Activated naive CD4-positive, alpha-beta T cell treated with anti-CD3 and anti-CD28 coated beads for 36 hours (primary cell): Measurements from ENCODE around the gene IL7R. TPM values are rescaled to one million over a fixed set of nuclear protein-coding genes. Genes with fewer than 3 reads are reported as not detected.
A peak's percentile ranks its signal among the peaks of the same experiment; 100 is the strongest.

Source experiments
- CTCF ChIA-PET: fragments of 350-600 bp; sonication (Branson Sonifier 250); formaldehyde crosslinking; loops from one replicate; lab custom pipeline; 2021; ENCODE audit warnings: antibody characterized with exemption; lab: Charles Lee
- DNase-seq: peaks from one replicate; pipeline ENCODE4 v3.0.0-alpha.2; 2020
- H3K27ac Mint-ChIP-seq: one replicate; pipeline ENCODE4 v1.8.0; 2021; ENCODE audit warnings: mild to moderate bottlenecking, mixed read lengths
- H3K27me3 Mint-ChIP-seq: one replicate; pipeline ENCODE4 v1.8.0; 2021; ENCODE audit warnings: low read depth, mixed read lengths
- H3K36me3 Mint-ChIP-seq: one replicate; pipeline ENCODE4 v1.8.0; 2021; ENCODE audit warnings: low read depth, mixed read lengths
- H3K4me1 Mint-ChIP-seq: one replicate; pipeline ENCODE4 v1.8.0; 2021; ENCODE audit warnings: low read depth, mixed read lengths
- H3K4me3 Mint-ChIP-seq: one replicate; pipeline ENCODE4 v1.8.0; 2021; ENCODE audit warnings: mild to moderate bottlenecking, moderate library complexity, mixed read lengths
- H3K9me3 Mint-ChIP-seq: one replicate; pipeline ENCODE4 v1.8.0; 2021; ENCODE audit warnings: mixed read lengths
- intact Hi-C: fragments of 100-400 bp; cut with micrococcal nuclease; formaldehyde crosslinking; loops from one replicate; pipeline ENCODE4 v1.15.1; 2023
- total RNA-seq, 2 experiments: library from RNA; stranded (reverse); gene quantifications; one replicate each; pipeline ENCODE4 v1.2.3, GENCODE V29; 2021

Gene IL7R
- total RNA-seq, 2 experiments from 2014 or later = 144 to 147 TPM

- Mint-ChIP-seq H3K4me3 (no peak overlapping the region), H3K9me3 (no peaks in the 10 kb centered on the region), H3K27me3 (no peaks in the 10 kb centered on the region), H3K27ac (peak overlapping the region; percentile 88), H3K4me1 (peaks cover 89% of the 10 kb centered on the region), H3K36me3 (peaks cover 63% of the 10 kb centered on the region)
- intact Hi-C loops = loop anchor here (1.0 to 2.0 kb wide), 2 partner anchors 27 to 48 kb away; no protein-coding TSS in a partner anchor
- CTCF ChIA-PET = no interaction called here
- no peak for DNase-seq
Measured at GRCh38 chr5:35877655-35878054, 21.0 kb downstream of the IL7R start.

GRCh38 chr5:35878079-35878478 lies 21.4 kb downstream of the IL7R start:
- Mint-ChIP-seq H3K9me3 (no peaks in the 10 kb centered on the region), H3K27ac (peak overlapping the region; percentile 88), H3K36me3 (peaks cover 64% of the 10 kb centered on the region), H3K4me3 (no peak overlapping the region), H3K4me1 (peaks cover 90% of the 10 kb centered on the region), H3K27me3 (no peaks in the 10 kb centered on the region)
- CTCF ChIA-PET = no interaction called here
- no peak for DNase-seq
- intact Hi-C loops = no loop called here

- peak; percentile 20 for DNase-seq
- intact Hi-C loops = no loop called here
- no peaks in the 10 kb centered on the region for H3K27me3 Mint-ChIP-seq
- H3K4me3 Mint-ChIP-seq = no peak overlapping the region
- no peaks in the 10 kb centered on the region for H3K9me3 Mint-ChIP-seq
- peaks cover 90% of the 10 kb centered on the region for H3K4me1 Mint-ChIP-seq
- CTCF ChIA-PET = interaction anchor here (1.7 to 2.3 kb wide), 3 partner anchors 22 to 228 kb away, joined by 7 to 10 read pairs (median 7); no protein-coding TSS in a partner anchor
- H3K27ac Mint-ChIP-seq = peak overlapping the region; percentile 64
- peaks cover 57% of the 10 kb centered on the region for H3K36me3 Mint-ChIP-seq
Measured at GRCh38 chr5:35879096-35879495, 22.4 kb downstream of the IL7R start.

- Mint-ChIP-seq H3K36me3 (peaks cover 52% of the 10 kb centered on the region), H3K27me3 (no peaks in the 10 kb centered on the region), H3K4me3 (no peak overlapping the region), H3K4me1 (peaks cover 90% of the 10 kb centered on the region), H3K27ac (peak overlapping the region; percentile 64), H3K9me3 (no peaks in the 10 kb centered on the region)
- intact Hi-C loops = no loop called here
- CTCF ChIA-PET = interaction anchor here (1.0 to 4.0 kb wide), 8 partner anchors 9 to 228 kb away, joined by 3 to 15 read pairs (median 7); no protein-coding TSS in a partner anchor
- DNase-seq = no peak
Measured at GRCh38 chr5:35879649-35880048, 23.0 kb downstream of the IL7R start.

- H3K4me3 Mint-ChIP-seq = no peak overlapping the region
- H3K4me1 Mint-ChIP-seq = peaks cover 87% of the 10 kb centered on the region
- peak overlapping the region; percentile 68 for H3K27ac Mint-ChIP-seq
- no peak for DNase-seq
- CTCF ChIA-PET = interaction anchor here (0.7 to 4.0 kb wide), 10 partner anchors 9 to 229 kb away, joined by 3 to 15 read pairs (median 6); no protein-coding TSS in a partner anchor
- peaks cover 47% of the 10 kb centered on the region for H3K36me3 Mint-ChIP-seq
- no peaks in the 10 kb centered on the region for H3K9me3 Mint-ChIP-seq
- no peaks in the 10 kb centered on the region for H3K27me3 Mint-ChIP-seq
- intact Hi-C loops = no loop called here
Measured at GRCh38 chr5:35880156-35880555, 23.5 kb downstream of the IL7R start.

- H3K27me3 Mint-ChIP-seq = no peaks in the 10 kb centered on the region
- CTCF ChIA-PET = interaction anchor here (0.6 to 4.0 kb wide), 12 partner anchors 11 to 846 kb away, joined by 3 to 15 read pairs (median 4); no protein-coding TSS in a partner anchor
- no peak for DNase-seq
- peaks cover 72% of the 10 kb centered on the region for H3K4me1 Mint-ChIP-seq
- intact Hi-C loops = no loop called here
- H3K36me3 Mint-ChIP-seq = peaks cover 31% of the 10 kb centered on the region
- no peak overlapping the region for H3K4me3 Mint-ChIP-seq
- peak overlapping the region; percentile 25 for H3K27ac Mint-ChIP-seq
- no peaks in the 10 kb centered on the region for H3K9me3 Mint-ChIP-seq
Measured at GRCh38 chr5:35881758-35882157, 25.1 kb downstream of the IL7R start.

GRCh38 chr5:35884191-35884769 lies 27.6 kb downstream of the IL7R start:
- no peaks in the 10 kb centered on the region for H3K27me3 Mint-ChIP-seq
- intact Hi-C loops = loop anchor here (1.0 kb wide), 5 partner anchors 20 to 48 kb away; no protein-coding TSS in a partner anchor
- CTCF ChIA-PET = interaction anchor here (1.0 kb wide), 1 partner anchor 33 kb away, joined by 3 read pairs; no protein-coding TSS in a partner anchor
- no peaks in the 10 kb centered on the region for H3K9me3 Mint-ChIP-seq
- H3K36me3 Mint-ChIP-seq = peaks cover 12% of the 10 kb centered on the region
- H3K4me1 Mint-ChIP-seq = peaks cover 48% of the 10 kb centered on the region
- peak; percentile 60 for DNase-seq
- peak overlapping the region; percentile 25 for H3K4me3 Mint-ChIP-seq
- peak overlapping the region; percentile 93 for H3K27ac Mint-ChIP-seq

GRCh38 chr5:35884773-35885172 lies 28.1 kb downstream of the IL7R start:
- intact Hi-C loops = loop anchor here (1.0 kb wide), 5 partner anchors 20 to 48 kb away; no protein-coding TSS in a partner anchor
- Mint-ChIP-seq H3K4me3 (no peak overlapping the region), H3K9me3 (no peaks in the 10 kb centered on the region), H3K27me3 (no peaks in the 10 kb centered on the region), H3K36me3 (peaks cover 11% of the 10 kb centered on the region), H3K27ac (no peak overlapping the region), H3K4me1 (peaks cover 45% of the 10 kb centered on the region)
- no peak for DNase-seq
- CTCF ChIA-PET = interaction anchor here (0.9 to 1.0 kb wide), 2 partner anchors 22 to 33 kb away, joined by 3 to 4 read pairs; no protein-coding TSS in a partner anchor

GRCh38 chr5:35886381-35886780 lies 29.7 kb downstream of the IL7R start:
- Mint-ChIP-seq H3K4me1 (peaks cover 31% of the 10 kb centered on the region), H3K36me3 (peaks cover 7% of the 10 kb centered on the region), H3K27me3 (no peaks in the 10 kb centered on the region), H3K27ac (no peak overlapping the region), H3K4me3 (no peak overlapping the region), H3K9me3 (no peaks in the 10 kb centered on the region)
- intact Hi-C loops = no loop called here
- CTCF ChIA-PET = no interaction called here
- DNase-seq = no peak

GRCh38 chr5:35887321-35888100 lies 30.8 kb downstream of the IL7R start:
- no peaks in the 10 kb centered on the region for H3K27me3 Mint-ChIP-seq
- H3K4me3 Mint-ChIP-seq = no peak overlapping the region
- H3K9me3 Mint-ChIP-seq = no peaks in the 10 kb centered on the region
- H3K36me3 Mint-ChIP-seq = peaks cover 7% of the 10 kb centered on the region
- no peak for DNase-seq
- peaks cover 23% of the 10 kb centered on the region for H3K4me1 Mint-ChIP-seq
- intact Hi-C loops = no loop called here
- no peak overlapping the region for H3K27ac Mint-ChIP-seq
- CTCF ChIA-PET = interaction anchor here (0.9 to 1.5 kb wide), 3 partner anchors 21 to 236 kb away, joined by 3 to 6 read pairs (median 4); no protein-coding TSS in a partner anchor

GRCh38 chr5:35890021-35891020 lies 33.6 kb downstream of the IL7R start:
- CTCF ChIA-PET = interaction anchor here (0.8 to 1.0 kb wide), 2 partner anchors 110 to 114 kb away, joined by 3 read pairs; no protein-coding TSS in a partner anchor
- intact Hi-C loops = no loop called here
- peaks cover 2% of the 10 kb centered on the region for H3K4me1 Mint-ChIP-seq

More at GRCh38 chr5:35890021-35891020, 33.6 kb downstream of the IL7R start:
- Mint-ChIP-seq H3K9me3 (no peaks in the 10 kb centered on the region), H3K36me3 (no peaks in the 10 kb centered on the region), H3K4me3 (no peak overlapping the region), H3K27me3 (no peaks in the 10 kb centered on the region), H3K27ac (no peak overlapping the region)
- DNase-seq = no peak
